ENCODE data around the gene SLIT2. TPM values are rescaled to one million over a fixed set of nuclear protein-coding genes. Genes with fewer than 3 reads are reported as not detected.

Gene SLIT2, protein sequence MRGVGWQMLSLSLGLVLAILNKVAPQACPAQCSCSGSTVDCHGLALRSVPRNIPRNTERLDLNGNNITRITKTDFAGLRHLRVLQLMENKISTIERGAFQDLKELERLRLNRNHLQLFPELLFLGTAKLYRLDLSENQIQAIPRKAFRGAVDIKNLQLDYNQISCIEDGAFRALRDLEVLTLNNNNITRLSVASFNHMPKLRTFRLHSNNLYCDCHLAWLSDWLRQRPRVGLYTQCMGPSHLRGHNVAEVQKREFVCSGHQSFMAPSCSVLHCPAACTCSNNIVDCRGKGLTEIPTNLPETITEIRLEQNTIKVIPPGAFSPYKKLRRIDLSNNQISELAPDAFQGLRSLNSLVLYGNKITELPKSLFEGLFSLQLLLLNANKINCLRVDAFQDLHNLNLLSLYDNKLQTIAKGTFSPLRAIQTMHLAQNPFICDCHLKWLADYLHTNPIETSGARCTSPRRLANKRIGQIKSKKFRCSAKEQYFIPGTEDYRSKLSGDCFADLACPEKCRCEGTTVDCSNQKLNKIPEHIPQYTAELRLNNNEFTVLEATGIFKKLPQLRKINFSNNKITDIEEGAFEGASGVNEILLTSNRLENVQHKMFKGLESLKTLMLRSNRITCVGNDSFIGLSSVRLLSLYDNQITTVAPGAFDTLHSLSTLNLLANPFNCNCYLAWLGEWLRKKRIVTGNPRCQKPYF (N-terminal part only)
- total RNA-seq (2021) (4.8 and 5.3 TPM in 2 replicates), Bru-seq, nascent RNA (percentile 49 among the genes with signal in this experiment), BruChase-seq, experiment 1, labeled RNA remaining after a 2-hour chase (percentile 50 among the genes with signal in this experiment), BruChase-seq, experiment 2, labeled RNA remaining after a 6-hour chase (percentile 45 among the genes with signal in this experiment)
- long read RNA-seq, partial matches to known transcripts: 1 of 2 reads
- long read RNA-seq, other reads (novel, unspliced or antisense): 1 of 2 reads

- intact Hi-C loops (cut with micrococcal nuclease; ENCODE audit: unreplicated experiment): loop anchor here (5.0 to 10.0 kb wide), 3 partner anchors 35 to 293 kb away; no protein-coding TSS in a partner anchor
- Histone ChIP-seq H3K79me2 (ENCODE audit: low read depth) (no peaks in the 10 kb centered on the region), H3K36me3 (ENCODE audit: low read depth) (no peaks in the 10 kb centered on the region), H2AFZ (peak within 1 kb of the TSS; percentile 60; the same call in 1 of the 2 replicates), H3K9me3 (ENCODE audit: insufficient read depth, low read depth) (no peaks in the 10 kb centered on the region), H3K27ac (no peak within 1 kb of the TSS), H4K20me1 (ENCODE audit: insufficient read depth) (no peaks in the 10 kb centered on the region), H3K4me3 (peak within 1 kb of the TSS; percentile 50), H3K9me2 (ENCODE audit: insufficient read depth) (no peaks in the 10 kb centered on the region), H3K4me1 (replicated peaks; ENCODE audit: insufficient read depth) (no peaks in the 10 kb centered on the region), H3K4me2 (peak within 1 kb of the TSS; percentile 68), H3F3A (ENCODE audit: insufficient read depth, low read depth) (no peaks in the 10 kb centered on the region), H3K27me3 (ENCODE audit: insufficient read depth, low read depth) (peaks cover 8% of the 10 kb centered on the region; the same call in 1 of the 2 replicates)
- peak in 1 of 2 experiments; percentile 84 for DNase-seq
- CTCF ChIA-PET: no interaction called here
- POLR2A ChIA-PET (ENCODE audit: unreplicated experiment): interaction anchor here (0.5 to 0.7 kb wide), 4 partner anchors 165 to 607 kb away, joined by 3 to 7 read pairs (median 5); no protein-coding TSS in a partner anchor
- TSS peak; percentile 33 for BruUV-seq (replicated peaks)
- TF ChIP-seq CTCF (conservative IDR thresholded peaks at IDR 0.05): no peak
- no peak for TF ChIP-seq EZH2 (IDR thresholded peaks at IDR 0.05; ENCODE audit: low read depth)
Observed at GRCh38 chr4:20251796-20252655, at the start of gene SLIT2. Gene SLIT2, plus strand, starts transcription at chr4:20251905. Its CDS starts 1,911 bp downstream, at chr4:20253816.

- no peak for DNase-seq
- Histone ChIP-seq H3K27ac (no peak overlapping the region), H3F3A (ENCODE audit: insufficient read depth, low read depth) (no peaks in the 10 kb centered on the region), H3K27me3 (ENCODE audit: insufficient read depth, low read depth) (no peaks in the 10 kb centered on the region), H3K4me3 (no peak overlapping the region), H2AFZ (no peak overlapping the region), H3K4me2 (no peak overlapping the region), H3K9me3 (ENCODE audit: insufficient read depth, low read depth) (no peaks in the 10 kb centered on the region), H3K4me1 (replicated peaks; ENCODE audit: insufficient read depth) (no peaks in the 10 kb centered on the region), H3K9me2 (ENCODE audit: insufficient read depth) (no peaks in the 10 kb centered on the region), H3K79me2 (ENCODE audit: low read depth) (no peaks in the 10 kb centered on the region), H3K36me3 (ENCODE audit: low read depth) (no peaks in the 10 kb centered on the region), H4K20me1 (ENCODE audit: insufficient read depth) (no peaks in the 10 kb centered on the region)
- CTCF ChIA-PET: no interaction called here
- BruUV-seq (replicated peaks): no TSS peak
- intact Hi-C loops (cut with micrococcal nuclease; ENCODE audit: unreplicated experiment): no loop called here
- POLR2A ChIA-PET (ENCODE audit: unreplicated experiment): no interaction called here
- TF ChIP-seq CTCF (conservative IDR thresholded peaks at IDR 0.05) (no peak), EZH2 (IDR thresholded peaks at IDR 0.05; ENCODE audit: low read depth) (no peak)
Observed at GRCh38 chr4:20203508-20203907, 48.2 kb upstream of the SLIT2 start.

- no peak for DNase-seq
- H3K27ac ChIP-seq: no peak overlapping the region
- no peaks in the 10 kb centered on the region for H3K27me3 ChIP-seq (ENCODE audit: insufficient read depth, low read depth)
- no peaks in the 10 kb centered on the region for H3K4me1 ChIP-seq (replicated peaks; ENCODE audit: insufficient read depth)
- CTCF ChIA-PET: no interaction called here
- intact Hi-C loops (cut with micrococcal nuclease; ENCODE audit: unreplicated experiment): no loop called here
- no peaks in the 10 kb centered on the region for H3K9me3 ChIP-seq (ENCODE audit: insufficient read depth, low read depth)
- no peaks in the 10 kb centered on the region for H3F3A ChIP-seq (ENCODE audit: insufficient read depth, low read depth)
- BruUV-seq (replicated peaks): no TSS peak
- no peak for TF ChIP-seq CTCF (conservative IDR thresholded peaks at IDR 0.05)
- TF ChIP-seq EZH2 (IDR thresholded peaks at IDR 0.05; ENCODE audit: low read depth): no peak
- no peak overlapping the region for H3K4me3 ChIP-seq
- POLR2A ChIA-PET (ENCODE audit: unreplicated experiment): no interaction called here
- no peak overlapping the region for H3K4me2 ChIP-seq
- H3K36me3 ChIP-seq (ENCODE audit: low read depth): no peaks in the 10 kb centered on the region
- H3K9me2 ChIP-seq (ENCODE audit: insufficient read depth): no peaks in the 10 kb centered on the region
- no peaks in the 10 kb centered on the region for H4K20me1 ChIP-seq (ENCODE audit: insufficient read depth)
- no peak overlapping the region for H2AFZ ChIP-seq
- H3K79me2 ChIP-seq (ENCODE audit: low read depth): no peaks in the 10 kb centered on the region
Observed at GRCh38 chr4:20217521-20217920, 34.2 kb upstream of the SLIT2 start.
